Lower lobe of right lung (tissue), 2 donors: Measurements from ENCODE around the gene MLLT10. TPM values are rescaled to one million over a fixed set of nuclear protein-coding genes. Genes with fewer than 3 reads are reported as not detected.
"Not testable (repeated sequence)": the region's sequence is repeated elsewhere in the genome, so short reads cannot be mapped to it uniquely, and the experiment has no call there.

Experiments used
- ATAC-seq, 2 donors: fragments of 200-7000 bp; cut with Tn5 transposase; one replicate each; pipeline ENCODE4 v1.9.1; 2020 to 2022; ENCODE audit warnings: mild to moderate bottlenecking in 2 of 2, moderate library complexity in 2 of 2
- DNase-seq: peaks from one replicate; pipeline ENCODE4 v3.0.0-alpha.2; 2020
- H3K27ac ChIP-seq: fragments of 200-600 bp; one replicate; pipeline ENCODE4 v1.8.0; 2022
- H3K27me3 ChIP-seq: fragments of 200-600 bp; one replicate; pipeline ENCODE4 v1.8.0; 2022; ENCODE audit warnings: low read depth
- H3K36me3 ChIP-seq: fragments of 200-600 bp; one replicate; pipeline ENCODE4 v1.8.0; 2022; ENCODE audit warnings: mild to moderate bottlenecking
- H3K4me1 ChIP-seq: fragments of 200-600 bp; one replicate; pipeline ENCODE4 v1.8.0; 2022
- H3K4me3 ChIP-seq: fragments of 200-600 bp; one replicate; pipeline ENCODE4 v1.8.0; 2022; ENCODE audit warnings: mild to moderate bottlenecking
- H3K9me3 ChIP-seq: fragments of 200-600 bp; one replicate; pipeline ENCODE4 v1.8.0; 2022
- intact Hi-C: fragments of 100-400 bp; cut with DNase I; formaldehyde crosslinking; loops from one replicate; pipeline ENCODE4 v1.11.0; 2022
- total RNA-seq: library from RNA; stranded (reverse); fragmentation: NEBNext Ultra II Directional; extraction: Animal tissue kit (Norgen Biotek cat#: 25700); gene quantifications from one replicate; pipeline ENCODE4 v1.2.1, GENCODE V29; 2021
- TF ChIP-seq, protein P1 (sequence below): fragments of 200-600 bp; IDR thresholded peaks from one replicate; pipeline ENCODE4 v1.8.0; 2022; ENCODE audit warnings: antibody characterized with exemption, mild to moderate bottlenecking
- donor health status: DM: no; HTN: yes; CAD: no; lungs with severe emphysema.

Gene MLLT10
- total RNA-seq, 1 donor from 2014 or later, result 48.8 TPM

DNA sequence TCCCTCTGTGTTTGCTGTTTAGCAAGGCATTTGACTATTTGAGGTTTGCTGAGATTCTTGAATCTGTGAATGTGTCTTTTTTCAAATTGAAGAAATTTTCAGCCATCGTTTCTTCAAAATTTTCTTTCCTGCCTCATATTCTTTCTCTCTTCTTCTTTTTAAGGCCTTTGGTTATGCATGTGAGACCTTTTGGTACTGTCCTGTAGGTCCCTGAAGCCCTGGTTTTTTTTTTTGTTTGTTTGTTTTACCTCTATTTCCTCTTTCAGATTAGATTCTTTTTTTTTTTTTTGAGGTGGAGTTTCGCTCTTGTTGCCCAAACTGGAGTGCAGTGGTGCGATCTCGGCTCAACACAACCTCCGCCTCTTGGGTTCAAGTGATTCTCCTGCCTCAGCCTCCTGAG is 45.3 kb downstream of the MLLT10 start:
- intact Hi-C loops, result no loop called here

GRCh38 chr10:21581421-21581834 is 47.4 kb downstream of the MLLT10 start:
- H3K36me3 ChIP-seq, intact Hi-C loops, H3K4me1 ChIP-seq, ATAC-seq, H3K27ac ChIP-seq, H3K9me3 ChIP-seq, H3K4me3 ChIP-seq, DNase-seq, H3K27me3 ChIP-seq: not testable (repeated sequence)

More for the DNA sequence above, 45.3 kb downstream of the MLLT10 start:
- DNase-seq (no peak), ATAC-seq (no peak)
- no peak overlapping the region for H3K4me3 ChIP-seq
- no peaks in the 10 kb centered on the region for H3K36me3 ChIP-seq
- no peaks in the 10 kb centered on the region for H3K9me3 ChIP-seq
- no peaks in the 10 kb centered on the region for H3K4me1 ChIP-seq
- TF ChIP-seq, protein P1, sequence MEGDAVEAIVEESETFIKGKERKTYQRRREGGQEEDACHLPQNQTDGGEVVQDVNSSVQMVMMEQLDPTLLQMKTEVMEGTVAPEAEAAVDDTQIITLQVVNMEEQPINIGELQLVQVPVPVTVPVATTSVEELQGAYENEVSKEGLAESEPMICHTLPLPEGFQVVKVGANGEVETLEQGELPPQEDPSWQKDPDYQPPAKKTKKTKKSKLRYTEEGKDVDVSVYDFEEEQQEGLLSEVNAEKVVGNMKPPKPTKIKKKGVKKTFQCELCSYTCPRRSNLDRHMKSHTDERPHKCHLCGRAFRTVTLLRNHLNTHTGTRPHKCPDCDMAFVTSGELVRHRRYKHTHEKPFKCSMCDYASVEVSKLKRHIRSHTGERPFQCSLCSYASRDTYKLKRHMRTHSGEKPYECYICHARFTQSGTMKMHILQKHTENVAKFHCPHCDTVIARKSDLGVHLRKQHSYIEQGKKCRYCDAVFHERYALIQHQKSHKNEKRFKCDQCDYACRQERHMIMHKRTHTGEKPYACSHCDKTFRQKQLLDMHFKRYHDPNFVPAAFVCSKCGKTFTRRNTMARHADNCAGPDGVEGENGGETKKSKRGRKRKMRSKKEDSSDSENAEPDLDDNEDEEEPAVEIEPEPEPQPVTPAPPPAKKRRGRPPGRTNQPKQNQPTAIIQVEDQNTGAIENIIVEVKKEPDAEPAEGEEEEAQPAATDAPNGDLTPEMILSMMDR, result no peak
- H3K27ac ChIP-seq, result no peak overlapping the region
- H3K27me3 ChIP-seq, result no peaks in the 10 kb centered on the region

DNA sequence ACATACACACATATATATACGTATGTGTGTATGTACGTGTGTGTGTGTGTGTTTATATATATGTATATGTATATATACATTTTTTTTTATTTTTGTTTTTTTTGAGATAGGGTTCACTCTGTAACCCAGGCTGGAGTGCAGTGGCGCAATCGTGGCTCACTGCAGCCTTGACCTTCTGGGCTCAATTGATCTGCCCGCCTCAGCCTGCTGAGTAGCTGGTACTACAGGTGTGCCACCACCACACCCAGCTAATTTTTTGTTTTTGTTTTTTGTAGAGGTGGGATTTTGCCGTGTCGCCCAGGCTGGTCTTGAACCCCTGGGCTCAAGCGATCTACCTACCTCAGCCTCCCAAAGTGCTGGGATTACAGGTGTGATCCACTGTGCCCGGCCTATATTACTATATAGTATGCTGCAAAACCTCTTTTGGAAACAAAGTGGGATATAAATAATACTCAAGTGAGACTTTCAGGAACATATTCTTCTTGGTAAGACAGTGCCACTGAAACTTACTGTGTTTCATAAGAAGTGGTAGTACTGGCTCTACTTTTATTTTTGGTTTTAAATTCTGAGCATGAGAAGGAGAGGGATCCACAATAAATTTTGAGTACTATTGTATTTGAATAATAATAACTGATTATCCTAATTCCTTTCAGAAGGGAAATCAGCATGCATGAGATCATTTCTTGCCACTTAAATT is 51.0 kb downstream of the MLLT10 start:
- intact Hi-C loops, result no loop called here
- H3K27me3 ChIP-seq, result no peaks in the 10 kb centered on the region
- no peaks in the 10 kb centered on the region for H3K4me1 ChIP-seq
- DNase-seq (no peak), ATAC-seq (no peak)
- H3K36me3 ChIP-seq, result peaks cover 13% of the 10 kb centered on the region
- TF ChIP-seq, protein P1, result no peak
- H3K9me3 ChIP-seq, result no peaks in the 10 kb centered on the region
- no peak overlapping the region for H3K27ac ChIP-seq
- no peak overlapping the region for H3K4me3 ChIP-seq

GRCh38 chr10:21587391-21587790 is 53.4 kb downstream of the MLLT10 start:
- ATAC-seq, result no peak
- TF ChIP-seq, protein P1, result no peak
- H3K27me3 ChIP-seq, result no peaks in the 10 kb centered on the region
- intact Hi-C loops, result no loop called here
- H3K36me3 ChIP-seq, result peaks cover 30% of the 10 kb centered on the region
- no peak overlapping the region for H3K27ac ChIP-seq
- DNase-seq, result no peak
- no peaks in the 10 kb centered on the region for H3K9me3 ChIP-seq
- H3K4me1 ChIP-seq, result no peaks in the 10 kb centered on the region
- no peak overlapping the region for H3K4me3 ChIP-seq

DNA sequence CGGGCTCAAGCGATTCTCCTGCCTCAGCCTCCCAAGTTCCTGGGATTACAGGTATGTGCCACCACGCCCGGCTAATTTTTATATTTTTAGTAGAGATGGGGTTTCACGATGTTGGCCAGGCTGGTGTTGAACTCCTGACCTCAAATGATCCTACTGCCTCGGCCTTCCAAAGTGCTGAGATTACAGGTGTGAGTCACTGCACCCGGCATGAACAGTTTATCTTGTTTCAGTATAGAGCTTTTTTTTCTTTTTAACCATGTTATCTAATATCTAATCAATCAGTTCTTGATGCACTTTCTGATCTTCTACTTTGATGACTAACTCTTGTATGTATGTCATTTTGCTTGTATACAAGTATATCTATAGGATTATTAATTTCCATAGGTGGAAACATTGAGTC is 54.1 kb downstream of the MLLT10 start:
- not testable (repeated sequence) for ATAC-seq

GRCh38 chr10:21593986-21594385 is 60.0 kb downstream of the MLLT10 start:
- H3K27ac ChIP-seq, result no peak overlapping the region
- intact Hi-C loops, result no loop called here
- TF ChIP-seq, protein P1, result no peak
- no peak for DNase-seq
- no peaks in the 10 kb centered on the region for H3K27me3 ChIP-seq
- no peaks in the 10 kb centered on the region for H3K4me1 ChIP-seq
- H3K36me3 ChIP-seq, result peaks cover 21% of the 10 kb centered on the region
- H3K4me3 ChIP-seq, result no peak overlapping the region
- ATAC-seq, result no peak
- no peaks in the 10 kb centered on the region for H3K9me3 ChIP-seq

More for the DNA sequence above, 54.1 kb downstream of the MLLT10 start:
- intact Hi-C loops, H3K4me3 ChIP-seq, H3K9me3 ChIP-seq, H3K4me1 ChIP-seq, H3K27me3 ChIP-seq, DNase-seq, H3K27ac ChIP-seq: not testable (repeated sequence)
- peaks cover 30% of the 10 kb centered on the region for H3K36me3 ChIP-seq
